Cardiac ventricle fibroblast (primary cell): ENCODE results near the gene TUBA1B. TPM values are rescaled to one million over a fixed set of nuclear protein-coding genes. Genes with fewer than 3 reads are reported as not detected.

Experiments
- total RNA-seq: library from RNA; depleted of rRNA; stranded (reverse); fragments of >200 nt; gene quantifications from 2 replicates; pipeline ENCODE4 v1.2.3, GENCODE V29; 2015

Gene TUBA1B
- total RNA-seq = 289 and 345 TPM in 2 replicates

GRCh38 chr12:49131051-49131893 lies at the start of gene TUBA1B:
TSS of gene TUBA1B (minus strand) at chr12:49131395. CDS start at chr12:49131300, 95 bp downstream.

GRCh38 chr12:49110464-49111155 lies 20.6 kb downstream of the TUBA1B start, which contains the start of gene LMBR1L:
TSS of gene LMBR1L (minus strand) at chr12:49110847. CDS start at chr12:49110555, 292 bp downstream.

GRCh38 chr12:49094160-49094974 lies 36.8 kb downstream of the TUBA1B start, which contains the start of gene DHH:
TSS of gene DHH (minus strand) at chr12:49094801. CDS start at chr12:49094512, 289 bp downstream.

Other genes starting within 250 kb of the TUBA1B start
- 69.3 and 74.1 TPM in 2 replicates for gene FKBP11, start 205.9 kb downstream of the TUBA1B start, total RNA-seq
- gene ARF3, start 173.9 kb downstream of the TUBA1B start, total RNA-seq = 45.7 and 82.1 TPM in 2 replicates
- 0.75 TPM in 1 of 2 replicates, not detected in the other for gene WNT10B, start 159.7 kb downstream of the TUBA1B start, total RNA-seq
- not detected in 2 replicates for gene WNT1, start 153.1 kb downstream of the TUBA1B start, total RNA-seq
- gene DDN, start 132.0 kb downstream of the TUBA1B start, total RNA-seq = 0.05 TPM in 1 of 2 replicates, not detected in the other
- 71.5 and 71.6 TPM in 2 replicates for gene PRKAG1, start 112.6 kb downstream of the TUBA1B start, total RNA-seq
- gene KMT2D, start 70.6 kb downstream of the TUBA1B start, total RNA-seq = 41.7 and 57.0 TPM in 2 replicates
- 0.20 TPM in 1 of 2 replicates, not detected in the other for gene RHEBL1, start 61.4 kb downstream of the TUBA1B start, total RNA-seq
- gene DHH, start 36.6 kb downstream of the TUBA1B start, total RNA-seq = not detected in 2 replicates
- gene LMBR1L, start 20.5 kb downstream of the TUBA1B start, total RNA-seq = 18.1 and 23.3 TPM in 2 replicates
- gene TUBA1A, start 57.7 kb upstream of the TUBA1B start, total RNA-seq = 117 and 120 TPM in 2 replicates
- 117 and 150 TPM in 2 replicates for gene TUBA1C, start 133.7 kb upstream of the TUBA1B start, total RNA-seq
- 0.73 TPM in 1 of 2 replicates, not detected in the other for gene PRPH, start 163.8 kb upstream of the TUBA1B start, total RNA-seq
- 4.1 and 6.7 TPM in 2 replicates for gene TROAP, start 191.9 kb upstream of the TUBA1B start, total RNA-seq
- gene C1QL4, start 205.8 kb upstream of the TUBA1B start, total RNA-seq = not detected in 2 replicates
- 0.81 TPM in 1 of 2 replicates, not detected in the other for gene DNAJC22, start 215.5 kb upstream of the TUBA1B start, total RNA-seq
- gene SPATS2, start 236.1 kb upstream of the TUBA1B start, total RNA-seq = 23.0 and 31.2 TPM in 2 replicates